WTC11 (cell line): ENCODE measurements around the gene ACADVL. TPM values are rescaled to one million over a fixed set of nuclear protein-coding genes. Genes with fewer than 3 reads are reported as not detected.

Source experiments
- ATAC-seq: fragments of 200-7000 bp; cut with Tn5 transposase; 2 replicates; pipeline ENCODE4 v1.10.0; 2021; ENCODE audit warnings: mild to moderate bottlenecking, moderate library complexity
- CTCF ChIA-PET: fragments of 300-600 bp; sonication (Branson Sonifier 250); formaldehyde crosslinking; loops from one replicate; lab custom pipeline; 2021; ENCODE audit warnings: antibody characterized with exemption; lab: Charles Lee
- POLR2A ChIA-PET: fragments of 350-600 bp; sonication (Branson Sonifier 250); formaldehyde crosslinking; loops from one replicate; lab custom pipeline; 2021; ENCODE audit warnings: antibody characterized with exemption; lab: Charles Lee
- DNase-seq: peaks from one replicate; pipeline ENCODE4 v3.0.0; 2021; ENCODE audit warnings: low spot score
- H3K27ac Mint-ChIP-seq: 2 replicates; pipeline ENCODE4 v1.8.0; 2021; ENCODE audit warnings: mixed read lengths
- H3K27me3 Mint-ChIP-seq: 2 replicates; pipeline ENCODE4 v1.8.0; 2021; ENCODE audit warnings: low read depth, mild to moderate bottlenecking, moderate library complexity, mixed read lengths
- H3K36me3 Mint-ChIP-seq: 2 replicates; pipeline ENCODE4 v1.8.0; 2021; ENCODE audit warnings: mixed read lengths
- H3K4me1 Mint-ChIP-seq: 2 replicates; pipeline ENCODE4 v1.8.0; 2022; ENCODE audit warnings: mixed read lengths
- H3K4me3 Mint-ChIP-seq: 2 replicates; pipeline ENCODE4 v1.8.0; 2021; ENCODE audit warnings: mild to moderate bottlenecking, moderate library complexity, mixed read lengths
- H3K9me3 Mint-ChIP-seq: 2 replicates; pipeline ENCODE4 v1.8.0; 2021; ENCODE audit warnings: mixed read lengths
- ATF6 ChIP-seq: sonication (generic); formaldehyde crosslinking; IDR thresholded peaks from 2 replicates; pipeline ENCODE4 v1.8.1; 2023; ENCODE audit warnings: mild to moderate bottlenecking, missing genetic modification reagents
- E2F4 ChIP-seq: sonication (generic); formaldehyde crosslinking; IDR thresholded peaks from 2 replicates; pipeline ENCODE4 v1.8.1; 2022; ENCODE audit warnings: low read depth, mild to moderate bottlenecking, moderate library complexity, missing genetic modification reagents, borderline replicate concordance
- ELF4 ChIP-seq: sonication (generic); formaldehyde crosslinking; IDR thresholded peaks from 2 replicates; pipeline ENCODE4 v1.8.1; 2022; ENCODE audit warnings: low read depth, mild to moderate bottlenecking, moderate library complexity, missing genetic modification reagents
- ESRRA ChIP-seq: sonication (generic); formaldehyde crosslinking; IDR thresholded peaks from 2 replicates; pipeline ENCODE4 v1.8.1; 2022; ENCODE audit warnings: mild to moderate bottlenecking, missing genetic modification reagents, borderline replicate concordance
- ETV6 ChIP-seq: sonication (generic); formaldehyde crosslinking; IDR thresholded peaks from 2 replicates; pipeline ENCODE4 v1.8.1; 2022; ENCODE audit warnings: mild to moderate bottlenecking, missing genetic modification reagents
- FOXP1 ChIP-seq: sonication (generic); formaldehyde crosslinking; IDR thresholded peaks from 2 replicates; pipeline ENCODE4 v1.8.0; 2022; ENCODE audit warnings: missing genetic modification reagents, mild to moderate bottlenecking, moderate library complexity, borderline replicate concordance
- GTF2I ChIP-seq: fragments of 250-450 bp; sonication (Bioruptor Pico); conservative IDR thresholded peaks from 2 replicates; pipeline ENCODE4 v1.4.0; 2021; ENCODE audit warnings: mild to moderate bottlenecking
- JUN ChIP-seq: sonication (generic); formaldehyde crosslinking; IDR thresholded peaks from 2 replicates; pipeline ENCODE4 v1.8.0; 2023; ENCODE audit warnings: mild to moderate bottlenecking, missing genetic modification reagents
- RELA ChIP-seq: sonication (generic); formaldehyde crosslinking; IDR thresholded peaks from 2 replicates; pipeline ENCODE4 v1.8.1; 2022; ENCODE audit warnings: missing genetic modification reagents, mild to moderate bottlenecking, borderline replicate concordance
- RORB ChIP-seq: fragments of 250-450 bp; sonication (Bioruptor Pico); IDR thresholded peaks from 2 replicates; pipeline ENCODE4 v1.9.0; 2021; ENCODE audit warnings: mild to moderate bottlenecking
- SP1 ChIP-seq: sonication (generic); formaldehyde crosslinking; conservative IDR thresholded peaks from 2 replicates; pipeline ENCODE4 v1.8.1; 2022; ENCODE audit warnings: missing genetic modification reagents
- ZNF219 ChIP-seq: sonication (generic); formaldehyde crosslinking; IDR thresholded peaks from 2 replicates; pipeline ENCODE4 v1.8.0; 2023; ENCODE audit warnings: missing genetic modification reagents, mild to moderate bottlenecking, borderline replicate concordance
- ZNF232 ChIP-seq: sonication (generic); formaldehyde crosslinking; IDR thresholded peaks from 2 replicates; pipeline ENCODE4 v1.8.0; 2022; ENCODE audit warnings: mild to moderate bottlenecking, missing genetic modification reagents
- ZNF532 ChIP-seq: fragments of 250-450 bp; sonication (Bioruptor Pico); IDR thresholded peaks from 2 replicates; pipeline ENCODE4 v1.9.0; 2021; ENCODE audit warnings: mild to moderate bottlenecking, borderline replicate concordance
- total RNA-seq: library from RNA; stranded (reverse); gene quantifications from 3 replicates; pipeline ENCODE4 v1.2.3, GENCODE V29; 2021
- TF ChIP-seq, protein P1 (sequence below): sonication (generic); formaldehyde crosslinking; IDR thresholded peaks from 2 replicates; pipeline ENCODE4 v1.8.0; 2023; ENCODE audit warnings: missing genetic modification reagents
- TF ChIP-seq, protein P2 (sequence below): sonication (generic); formaldehyde crosslinking; IDR thresholded peaks from 2 replicates; pipeline ENCODE4 v1.8.0; 2022; ENCODE audit warnings: missing genetic modification reagents
- TF ChIP-seq, protein P3 (sequence below): sonication (generic); formaldehyde crosslinking; IDR thresholded peaks from 2 replicates; pipeline ENCODE4 v1.8.1; 2023; ENCODE audit warnings: mild to moderate bottlenecking, missing genetic modification reagents, borderline replicate concordance

ACADVL gene
- total RNA-seq, 1 experiment from 2014 or later = 236 TPM

- no peak for TF ChIP-seq ZNF532 (CRISPR knock-in tag)
- TF ChIP-seq ESRRA (CRISPR knock-in tag) = no peak; the same call in none of the 2 replicates
Observed at GRCh38 chr17:7261379-7262191, 41.8 kb downstream of the ACADVL start (continued).

DNA sequence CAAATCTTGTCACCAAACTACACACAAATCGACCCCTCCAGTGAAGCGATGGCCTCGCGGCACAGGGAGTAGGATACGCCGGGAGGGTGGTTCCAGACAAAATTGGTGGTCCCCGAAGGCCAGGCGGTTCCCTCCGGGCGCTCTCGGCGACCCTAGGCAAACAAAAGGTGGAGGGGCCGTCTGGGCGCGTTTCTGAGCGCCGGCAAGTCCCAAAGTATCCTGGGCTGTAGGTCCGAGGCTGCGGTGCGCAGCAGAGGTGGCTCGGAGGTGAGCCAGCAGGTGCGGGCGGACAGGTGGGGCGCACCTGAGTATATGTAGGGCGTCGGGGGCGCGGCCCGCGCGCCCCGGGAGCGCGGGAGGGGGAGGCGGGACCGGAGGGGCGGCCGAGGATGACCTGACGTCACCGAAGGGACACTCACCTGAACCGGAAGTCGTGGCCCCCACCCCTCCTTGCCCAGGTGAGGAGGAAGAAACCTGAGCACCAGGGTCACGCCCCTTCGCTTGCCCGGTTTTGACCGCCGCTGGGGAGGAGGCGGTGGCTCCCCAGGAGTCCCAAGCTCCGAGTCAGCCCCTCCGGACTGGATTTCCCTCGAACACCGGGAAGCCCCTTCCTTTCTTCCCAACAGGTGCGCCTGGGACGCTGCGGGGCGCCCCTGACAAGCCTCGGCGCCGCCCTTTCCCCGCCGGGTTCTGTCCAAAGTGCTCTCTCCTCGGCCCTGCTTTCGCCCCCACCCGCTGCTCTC lies 42.6 kb downstream of the ACADVL start, which contains the start of gene CLDN7:
Gene CLDN7, minus strand, starts transcription at position 287 of the 743 bp plus-strand sequence. CDS start 435 bp downstream, outside the sequence.
- POLR2A ChIA-PET = interaction anchor here (1.0 kb wide), 4 partner anchors 11 to 24 kb away, joined by 4 to 6 read pairs (median 6); partner anchors contain the start of genes CTDNEP1 and GABARAP
- H3K4me3 Mint-ChIP-seq = peak within 1 kb of the TSS; percentile 98
- peak; percentile 96 for DNase-seq
- peak; percentile 66 for ATAC-seq
- H3K4me1 Mint-ChIP-seq = peaks cover 26% of the 10 kb centered on the region
- H3K27me3 Mint-ChIP-seq = no peaks in the 10 kb centered on the region
- H3K27ac Mint-ChIP-seq = peak within 1 kb of the TSS; percentile 100
- H3K36me3 Mint-ChIP-seq = peaks cover 5% of the 10 kb centered on the region
- CTCF ChIA-PET = interaction anchor here (1.1 to 1.4 kb wide), 3 partner anchors 13 to 48 kb away, joined by 3 to 4 read pairs (median 3); no protein-coding TSS in a partner anchor
- H3K9me3 Mint-ChIP-seq = no peaks in the 10 kb centered on the region
- TF ChIP-seq JUN (CRISPR knock-in tag) (peak; percentile 47; the same call in 1 of the 2 replicates), GTF2I (no peak), RELA (CRISPR knock-in tag) (no peak), SP1 (CRISPR knock-in tag) (peak; percentile 66), ATF6 (CRISPR knock-in tag) (no peak), ZNF219 (CRISPR knock-in tag) (no peak), RORB (no peak), ETV6 (CRISPR knock-in tag) (0 out of 2 replicates have a peak, but pooled peaks have one; percentile 32), E2F4 (CRISPR knock-in tag) (no peak), ZNF232 (CRISPR knock-in tag) (no peak; the same call in 1 of the 2 replicates), FOXP1 (no peak; the same call in 1 of the 2 replicates), ELF4 (CRISPR knock-in tag) (no peak)
- TF ChIP-seq, protein P1, sequence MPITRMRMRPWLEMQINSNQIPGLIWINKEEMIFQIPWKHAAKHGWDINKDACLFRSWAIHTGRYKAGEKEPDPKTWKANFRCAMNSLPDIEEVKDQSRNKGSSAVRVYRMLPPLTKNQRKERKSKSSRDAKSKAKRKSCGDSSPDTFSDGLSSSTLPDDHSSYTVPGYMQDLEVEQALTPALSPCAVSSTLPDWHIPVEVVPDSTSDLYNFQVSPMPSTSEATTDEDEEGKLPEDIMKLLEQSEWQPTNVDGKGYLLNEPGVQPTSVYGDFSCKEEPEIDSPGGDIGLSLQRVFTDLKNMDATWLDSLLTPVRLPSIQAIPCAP (CRISPR knock-in tag) = no peak
- TF ChIP-seq, protein P2, sequence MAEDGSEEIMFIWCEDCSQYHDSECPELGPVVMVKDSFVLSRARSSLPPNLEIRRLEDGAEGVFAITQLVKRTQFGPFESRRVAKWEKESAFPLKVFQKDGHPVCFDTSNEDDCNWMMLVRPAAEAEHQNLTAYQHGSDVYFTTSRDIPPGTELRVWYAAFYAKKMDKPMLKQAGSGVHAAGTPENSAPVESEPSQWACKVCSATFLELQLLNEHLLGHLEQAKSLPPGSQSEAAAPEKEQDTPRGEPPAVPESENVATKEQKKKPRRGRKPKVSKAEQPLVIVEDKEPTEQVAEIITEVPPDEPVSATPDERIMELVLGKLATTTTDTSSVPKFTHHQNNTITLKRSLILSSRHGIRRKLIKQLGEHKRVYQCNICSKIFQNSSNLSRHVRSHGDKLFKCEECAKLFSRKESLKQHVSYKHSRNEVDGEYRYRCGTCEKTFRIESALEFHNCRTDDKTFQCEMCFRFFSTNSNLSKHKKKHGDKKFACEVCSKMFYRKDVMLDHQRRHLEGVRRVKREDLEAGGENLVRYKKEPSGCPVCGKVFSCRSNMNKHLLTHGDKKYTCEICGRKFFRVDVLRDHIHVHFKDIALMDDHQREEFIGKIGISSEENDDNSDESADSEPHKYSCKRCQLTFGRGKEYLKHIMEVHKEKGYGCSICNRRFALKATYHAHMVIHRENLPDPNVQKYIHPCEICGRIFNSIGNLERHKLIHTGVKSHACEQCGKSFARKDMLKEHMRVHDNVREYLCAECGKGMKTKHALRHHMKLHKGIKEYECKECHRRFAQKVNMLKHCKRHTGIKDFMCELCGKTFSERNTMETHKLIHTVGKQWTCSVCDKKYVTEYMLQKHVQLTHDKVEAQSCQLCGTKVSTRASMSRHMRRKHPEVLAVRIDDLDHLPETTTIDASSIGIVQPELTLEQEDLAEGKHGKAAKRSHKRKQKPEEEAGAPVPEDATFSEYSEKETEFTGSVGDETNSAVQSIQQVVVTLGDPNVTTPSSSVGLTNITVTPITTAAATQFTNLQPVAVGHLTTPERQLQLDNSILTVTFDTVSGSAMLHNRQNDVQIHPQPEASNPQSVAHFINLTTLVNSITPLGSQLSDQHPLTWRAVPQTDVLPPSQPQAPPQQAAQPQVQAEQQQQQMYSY = peak; percentile 66
- TF ChIP-seq, protein P3, sequence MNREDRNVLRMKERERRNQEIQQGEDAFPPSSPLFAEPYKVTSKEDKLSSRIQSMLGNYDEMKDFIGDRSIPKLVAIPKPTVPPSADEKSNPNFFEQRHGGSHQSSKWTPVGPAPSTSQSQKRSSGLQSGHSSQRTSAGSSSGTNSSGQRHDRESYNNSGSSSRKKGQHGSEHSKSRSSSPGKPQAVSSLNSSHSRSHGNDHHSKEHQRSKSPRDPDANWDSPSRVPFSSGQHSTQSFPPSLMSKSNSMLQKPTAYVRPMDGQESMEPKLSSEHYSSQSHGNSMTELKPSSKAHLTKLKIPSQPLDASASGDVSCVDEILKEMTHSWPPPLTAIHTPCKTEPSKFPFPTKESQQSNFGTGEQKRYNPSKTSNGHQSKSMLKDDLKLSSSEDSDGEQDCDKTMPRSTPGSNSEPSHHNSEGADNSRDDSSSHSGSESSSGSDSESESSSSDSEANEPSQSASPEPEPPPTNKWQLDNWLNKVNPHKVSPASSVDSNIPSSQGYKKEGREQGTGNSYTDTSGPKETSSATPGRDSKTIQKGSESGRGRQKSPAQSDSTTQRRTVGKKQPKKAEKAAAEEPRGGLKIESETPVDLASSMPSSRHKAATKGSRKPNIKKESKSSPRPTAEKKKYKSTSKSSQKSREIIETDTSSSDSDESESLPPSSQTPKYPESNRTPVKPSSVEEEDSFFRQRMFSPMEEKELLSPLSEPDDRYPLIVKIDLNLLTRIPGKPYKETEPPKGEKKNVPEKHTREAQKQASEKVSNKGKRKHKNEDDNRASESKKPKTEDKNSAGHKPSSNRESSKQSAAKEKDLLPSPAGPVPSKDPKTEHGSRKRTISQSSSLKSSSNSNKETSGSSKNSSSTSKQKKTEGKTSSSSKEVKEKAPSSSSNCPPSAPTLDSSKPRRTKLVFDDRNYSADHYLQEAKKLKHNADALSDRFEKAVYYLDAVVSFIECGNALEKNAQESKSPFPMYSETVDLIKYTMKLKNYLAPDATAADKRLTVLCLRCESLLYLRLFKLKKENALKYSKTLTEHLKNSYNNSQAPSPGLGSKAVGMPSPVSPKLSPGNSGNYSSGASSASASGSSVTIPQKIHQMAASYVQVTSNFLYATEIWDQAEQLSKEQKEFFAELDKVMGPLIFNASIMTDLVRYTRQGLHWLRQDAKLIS (CRISPR knock-in tag) = no peak
